Stomach (tissue), 9 donors: ENCODE data around the gene RETREG3. TPM values are rescaled to one million over a fixed set of nuclear protein-coding genes. Genes with fewer than 3 reads are reported as not detected.

Experiments
- DNase-seq, 2 donors: peaks; one replicate each; pipeline versions ENCODE4 v3.0.0 to v3.0.0-alpha.2; 2013 to 2019
- H3K27ac ChIP-seq, 5 donors: fragments of 200-600 bp in 4 of 5; sonication (generic) in 4 of 5; one replicate each; pipeline ENCODE4 v1.5.1; 2013 to 2019; ENCODE audit warnings: mild to moderate bottlenecking in 1 of 5, moderate library complexity in 1 of 5
- H3K27me3 ChIP-seq, 3 donors: fragments of 200-600 bp; sonication (generic); one replicate each; pipeline ENCODE4 v1.5.1; 2017 to 2019; ENCODE audit warnings: mixed run types in 1 of 3
- H3K36me3 ChIP-seq, 4 donors: fragments of 200-600 bp; sonication (generic); 1 replicate in 3 of 4; 2 replicates in 1 of 4; pipeline ENCODE4 v1.5.1; 2016 to 2019
- H3K4me1 ChIP-seq, 4 donors: fragments of 200-600 bp; sonication (generic); one replicate each; pipeline ENCODE4 v1.5.1; 2016 to 2019
- H3K4me3 ChIP-seq, 4 donors: fragments of 200-600 bp; sonication (generic) in 3 of 4; one replicate each; pipeline ENCODE4 v1.5.1; 2016 to 2019; ENCODE audit warnings: mild to moderate bottlenecking in 1 of 4
- H3K9me3 ChIP-seq, 4 donors: fragments of 200-600 bp; sonication (generic); one replicate each; pipeline ENCODE4 v1.5.1; 2016 to 2019
- EP300 ChIP-seq: sonication (generic); formaldehyde crosslinking; IDR thresholded peaks from one replicate; pipeline ENCODE4 v1.6.1; 2017; ENCODE audit warnings: antibody characterized with exemption
- POLR2A ChIP-seq, 4 donors: fragments of 450-650 bp; IDR thresholded peaks; one replicate each; pipeline ENCODE4 v1.6.1; 2016; ENCODE audit warnings: antibody characterized with exemption in 4 of 4, control low read depth in 2 of 4, mild to moderate bottlenecking in 1 of 4, moderate library complexity in 1 of 4
- POLR2AphosphoS5 ChIP-seq, 3 donors: sonication (generic); formaldehyde crosslinking; IDR thresholded peaks; one replicate each; pipeline ENCODE4 v1.6.1; 2016; ENCODE audit warnings: antibody characterized with exemption in 3 of 3
- WGBS, 5 donors: extraction: QIAGEN DNeasy Blood & Tissue Kit in 3 of 5; methylation state at CpG; one replicate each; pipeline versions ENCODE4 v1.1.5 to v1.1.7; 2013 to 2018; 5-methylcytosine and 5-hydroxymethylcytosine counted together
- intact Hi-C: fragments of 100-400 bp; cut with DNase I; formaldehyde crosslinking; loops from one replicate; pipeline ENCODE4 v1.15.1; 2023; ENCODE audit warnings: low total_unique reads
- polyA plus RNA-seq, 3 donors: library from polyadenylated mRNA; stranded (reverse); fragments of 200-250 nt; gene quantifications; one replicate each; pipeline ENCODE4 v1.2.3, GENCODE V29; 2013
- total RNA-seq, 5 donors: library from RNA; depleted of rRNA; stranded (reverse); fragments of >200 nt; gene quantifications; one replicate each; pipeline versions ENCODE4 v1.1.0 to v1.2.3, GENCODE V29; 2014 to 2016
- TF ChIP-seq, protein P1 (sequence below), 7 experiments: fragments of 450-650 bp in 4 of 7; fragments of 200-600 bp in 3 of 7; sonication (generic) in 3 of 7; IDR thresholded peaks; one replicate each; pipeline ENCODE4 v1.5.1; 2016 to 2019; ENCODE audit warnings: antibody characterized with exemption in 7 of 7, control low read depth in 2 of 7, mild to moderate bottlenecking in 1 of 7
- donor health status: healthy with polysubstance abuse.
- donor health status: Bipolar disorder and iron deficiency.
- donor health status: healthy.

Gene RETREG3
- total and polyA plus RNA-seq, 8 donors = 9.5 to 74.8 (median 25.5) TPM

DNA sequence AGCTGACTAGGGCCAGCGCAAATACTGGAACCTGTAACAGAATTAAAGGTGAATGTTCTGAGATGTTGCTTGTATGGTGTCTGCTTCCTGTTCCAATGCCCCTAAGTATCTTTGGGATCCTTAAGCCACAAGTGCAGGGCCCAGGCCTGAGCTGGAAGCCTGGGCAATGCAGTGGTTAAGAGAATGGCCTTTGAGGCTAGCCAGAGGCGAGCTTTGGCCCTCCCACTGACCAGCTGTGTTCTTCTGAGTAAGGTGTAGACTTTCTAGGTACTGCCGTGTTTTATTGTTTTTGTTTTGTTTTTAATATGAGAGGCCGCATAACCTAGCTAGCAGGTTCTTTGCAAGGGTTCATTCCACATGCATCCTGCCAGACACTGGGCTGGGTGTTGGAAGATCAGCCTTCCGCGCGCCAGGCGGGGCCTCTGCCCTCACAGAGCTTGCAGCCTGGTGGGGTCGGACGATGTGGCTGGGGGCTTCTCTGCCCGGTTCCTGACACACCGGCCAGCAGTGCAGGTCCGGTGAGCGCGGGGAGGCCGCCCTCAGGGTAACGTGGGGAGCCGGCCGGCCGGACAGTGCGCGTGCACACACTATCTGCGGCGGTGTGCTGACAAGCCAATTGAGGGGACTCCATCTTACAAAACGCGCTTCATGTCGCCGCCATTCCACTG is 42.8 kb downstream of the RETREG3 start:
- no peaks in the 10 kb centered on the region for H3K27me3 ChIP-seq
- 18 to 27% (median 21%) methylated on average over 26 to 28 of the region's 28 CpGs for WGBS, 5 donors
- peak overlapping the region; percentile 89 to 99 (median 97) for H3K27ac ChIP-seq
- TF ChIP-seq POLR2AphosphoS5 (IDR thresholded peaks at IDR 0.05) (no peak), EP300 (no peak)
- peaks cover 53 to 85% (median 83%) of the 10 kb centered on the region in 4 donors for H3K4me1 ChIP-seq
- DNase-seq = no peak
- no peaks in the 10 kb centered on the region for H3K9me3 ChIP-seq
- H3K4me3 ChIP-seq = peak overlapping the region; percentile 73 to 94 (median 89)
- H3K36me3 ChIP-seq = peaks cover 46 to 60% (median 54%) of the 10 kb centered on the region in 4 donors
- intact Hi-C loops = no loop called here

DNA sequence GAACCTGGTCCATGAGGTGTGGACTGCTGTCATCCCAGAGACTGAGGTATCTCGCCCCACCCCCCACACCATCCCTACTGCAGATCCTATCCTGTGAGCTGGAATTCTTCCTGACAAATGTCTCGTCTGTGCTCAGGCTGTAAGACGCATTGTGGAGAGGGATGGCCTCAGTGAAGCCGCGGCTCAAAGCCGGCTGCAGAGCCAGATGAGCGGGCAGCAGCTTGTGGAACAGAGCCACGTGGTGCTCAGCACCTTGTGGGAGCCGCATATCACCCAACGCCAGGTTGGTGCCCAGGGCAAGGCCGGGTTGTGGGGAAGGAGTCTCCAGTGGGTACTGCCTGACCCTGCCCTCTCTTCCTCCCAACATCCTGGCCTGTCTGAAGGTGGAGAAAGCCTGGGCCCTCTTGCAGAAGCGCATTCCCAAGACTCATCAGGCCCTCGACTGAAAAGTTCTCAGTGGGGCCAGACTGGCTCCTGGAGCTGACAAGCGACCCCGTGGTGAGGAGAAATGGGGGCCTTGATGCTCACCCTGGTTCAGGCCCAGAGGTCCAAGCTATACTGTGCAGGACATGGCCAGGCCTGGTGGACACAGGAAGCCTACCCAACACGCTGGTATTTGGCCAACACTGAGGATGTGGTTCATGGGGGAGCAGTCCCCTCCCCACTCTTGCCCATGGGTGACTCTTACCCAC is 43.5 kb downstream of the RETREG3 start:
- Histone ChIP-seq H3K27me3 (no peaks in the 10 kb centered on the region), H3K27ac (peak overlapping the region; percentile 89 to 99 (median 97)), H3K36me3 (peaks cover 44 to 53% (median 47%) of the 10 kb centered on the region in 4 donors), H3K9me3 (no peaks in the 10 kb centered on the region), H3K4me1 (peaks cover 55 to 83% (median 81%) of the 10 kb centered on the region in 4 donors), H3K4me3 (peak overlapping the region in 1 of 4 donors; percentile 91)
- WGBS, 5 donors = 87 to 93% (median 90%) methylated on average over 12 to 16 of the region's 16 CpGs
- TF ChIP-seq, protein P1, sequence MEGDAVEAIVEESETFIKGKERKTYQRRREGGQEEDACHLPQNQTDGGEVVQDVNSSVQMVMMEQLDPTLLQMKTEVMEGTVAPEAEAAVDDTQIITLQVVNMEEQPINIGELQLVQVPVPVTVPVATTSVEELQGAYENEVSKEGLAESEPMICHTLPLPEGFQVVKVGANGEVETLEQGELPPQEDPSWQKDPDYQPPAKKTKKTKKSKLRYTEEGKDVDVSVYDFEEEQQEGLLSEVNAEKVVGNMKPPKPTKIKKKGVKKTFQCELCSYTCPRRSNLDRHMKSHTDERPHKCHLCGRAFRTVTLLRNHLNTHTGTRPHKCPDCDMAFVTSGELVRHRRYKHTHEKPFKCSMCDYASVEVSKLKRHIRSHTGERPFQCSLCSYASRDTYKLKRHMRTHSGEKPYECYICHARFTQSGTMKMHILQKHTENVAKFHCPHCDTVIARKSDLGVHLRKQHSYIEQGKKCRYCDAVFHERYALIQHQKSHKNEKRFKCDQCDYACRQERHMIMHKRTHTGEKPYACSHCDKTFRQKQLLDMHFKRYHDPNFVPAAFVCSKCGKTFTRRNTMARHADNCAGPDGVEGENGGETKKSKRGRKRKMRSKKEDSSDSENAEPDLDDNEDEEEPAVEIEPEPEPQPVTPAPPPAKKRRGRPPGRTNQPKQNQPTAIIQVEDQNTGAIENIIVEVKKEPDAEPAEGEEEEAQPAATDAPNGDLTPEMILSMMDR (IDR thresholded peaks at IDR 0.05) = no peak
- TF ChIP-seq POLR2AphosphoS5 (IDR thresholded peaks at IDR 0.05) (no peak), EP300 (no peak), POLR2A (IDR thresholded peaks at IDR 0.05) (no peak)
- no peak for DNase-seq
- intact Hi-C loops = no loop called here

DNA sequence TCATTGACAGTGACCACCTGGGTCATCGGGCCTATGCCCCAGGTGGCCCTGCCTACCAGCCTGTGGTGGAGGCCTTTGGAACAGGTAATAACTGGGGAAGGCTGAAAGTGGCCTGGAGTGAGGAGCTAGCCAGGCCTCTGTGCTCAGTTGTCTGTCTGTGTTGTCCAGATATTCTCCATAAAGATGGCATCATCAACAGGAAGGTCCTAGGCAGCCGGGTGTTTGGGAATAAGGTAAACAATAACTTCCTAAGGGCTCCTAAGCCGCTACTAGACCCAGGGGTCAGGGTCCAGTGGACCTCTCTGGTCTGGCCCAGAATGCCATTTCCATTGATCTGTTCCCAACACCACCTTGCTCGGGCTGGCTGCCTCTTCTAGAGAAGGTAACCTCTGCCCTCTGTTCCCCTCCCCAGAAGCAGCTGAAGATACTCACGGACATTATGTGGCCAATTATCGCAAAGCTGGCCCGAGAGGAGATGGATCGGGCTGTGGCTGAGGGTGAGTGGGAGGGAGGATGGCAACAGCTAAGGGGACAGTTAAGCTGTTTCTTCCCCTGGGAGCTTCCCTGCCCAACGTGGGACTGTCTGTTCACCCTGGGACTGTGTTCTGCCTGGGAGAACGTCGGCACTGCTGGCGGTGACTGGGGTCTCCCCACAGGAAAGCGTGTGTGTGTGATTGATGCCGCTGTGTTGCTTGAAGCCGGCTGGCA is 44.2 kb downstream of the RETREG3 start:
- DNase-seq = no peak
- 86 to 91% (median 88%) methylated on average over 14 to 15 of the region's 15 CpGs for WGBS, 5 donors
- TF ChIP-seq POLR2AphosphoS5 (IDR thresholded peaks at IDR 0.05) (no peak), POLR2A (IDR thresholded peaks at IDR 0.05) (no peak), EP300 (no peak)
- TF ChIP-seq, protein P1 (IDR thresholded peaks at IDR 0.05) = no peak
- Histone ChIP-seq H3K27me3 (no peaks in the 10 kb centered on the region), H3K27ac (peak overlapping the region; percentile 47 to 97 (median 91)), H3K4me1 (peaks cover 55 to 80% (median 75%) of the 10 kb centered on the region in 4 donors), H3K36me3 (peaks cover 39 to 46% (median 40%) of the 10 kb centered on the region in 4 donors), H3K9me3 (no peaks in the 10 kb centered on the region), H3K4me3 (no peak overlapping the region)
- intact Hi-C loops = no loop called here

DNA sequence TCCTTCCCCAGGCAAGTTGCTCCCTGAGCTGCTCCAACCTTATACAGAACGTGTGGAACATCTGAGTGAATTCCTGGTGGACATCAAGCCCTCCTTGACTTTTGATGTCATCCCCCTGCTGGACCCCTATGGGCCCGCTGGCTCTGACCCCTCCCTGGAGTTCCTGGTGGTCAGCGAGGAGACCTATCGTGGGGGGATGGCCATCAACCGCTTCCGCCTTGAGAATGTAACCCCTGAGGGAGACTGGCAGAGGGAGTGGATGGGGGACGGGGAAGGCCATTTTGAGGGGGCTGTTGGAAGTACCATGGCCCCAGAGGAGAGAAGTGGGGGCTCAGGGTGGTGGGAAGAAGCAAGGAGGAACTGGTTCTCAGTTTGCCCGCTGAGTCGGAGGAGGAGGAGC is 45.2 kb downstream of the RETREG3 start:
- Histone ChIP-seq H3K4me1 (peaks cover 49 to 70% (median 69%) of the 10 kb centered on the region in 4 donors), H3K9me3 (no peaks in the 10 kb centered on the region), H3K27ac (peak overlapping the region; percentile 47 to 95 (median 91)), H3K36me3 (peaks cover 29 to 36% (median 30%) of the 10 kb centered on the region in 4 donors), H3K4me3 (peak overlapping the region in 3 of 4 donors; percentile 77 to 97 (median 96)), H3K27me3 (no peaks in the 10 kb centered on the region)
- no peak for DNase-seq
- TF ChIP-seq POLR2A (IDR thresholded peaks at IDR 0.05) = no peak
- TF ChIP-seq POLR2AphosphoS5 (IDR thresholded peaks at IDR 0.05) = no peak
- TF ChIP-seq, protein P1 (IDR thresholded peaks at IDR 0.05) = no peak
- no peak for TF ChIP-seq EP300
- WGBS, 5 donors = 81 to 85% (median 82%) methylated on average over 9 of the region's 9 CpGs
- intact Hi-C loops = no loop called here
